Right cardiac atrium (tissue), 5 donors: ENCODE measurements around the gene KIR2DL4. TPM values are rescaled to one million over a fixed set of nuclear protein-coding genes. Genes with fewer than 3 reads are reported as not detected.
"Not testable (repeated sequence)": the region's sequence is repeated elsewhere in the genome, so short reads cannot be mapped to it uniquely, and the experiment has no call there.

ENCODE experiments used
- ATAC-seq, 2 donors: fragments of 200-7000 bp; cut with Tn5 transposase; one replicate each; pipeline versions ENCODE4 v1.8.0 to v1.9.1; 2020; ENCODE audit warnings: moderate library complexity in 2 of 2, mild to moderate bottlenecking in 1 of 2
- DNase-seq, 3 donors: peaks; one replicate each; pipeline ENCODE4 v3.0.0-alpha.2; 2020
- H3K27ac ChIP-seq: one replicate; pipeline ENCODE4 v1.5.1; 2013; ENCODE audit warnings: mild to moderate bottlenecking, low read length, control low read depth, moderate library complexity
- H3K27me3 ChIP-seq: one replicate; pipeline ENCODE4 v1.6.1; 2013; ENCODE audit not compliant: control insufficient read depth, insufficient read depth
- H3K4me1 ChIP-seq: one replicate; pipeline ENCODE4 v1.6.1; 2013; ENCODE audit warnings: low read length; ENCODE audit not compliant: control insufficient read depth, insufficient read depth
- H3K4me3 ChIP-seq: one replicate; pipeline ENCODE4 v1.5.1; 2013; ENCODE audit warnings: low read length, control low read depth
- H3K9me3 ChIP-seq: one replicate; pipeline ENCODE4 v1.6.1; 2013; ENCODE audit warnings: low read length; ENCODE audit not compliant: control insufficient read depth
- WGBS: extraction: QIAGEN DNeasy Blood & Tissue Kit; methylation state at CpG from one replicate; pipeline ENCODE4 v1.1.7; 2013; 5-methylcytosine and 5-hydroxymethylcytosine counted together
- intact Hi-C, 4 donors: fragments of 100-400 bp; cut with DNase I; formaldehyde crosslinking; loops; one replicate each; pipeline versions ENCODE4 v1.11.0 to v1.14.0; 2022 to 2023
- polyA plus RNA-seq: library from polyadenylated mRNA; stranded (reverse); fragments of 200-250 nt; gene quantifications from one replicate; pipeline ENCODE4 v1.2.3, GENCODE V29; 2013
- total RNA-seq, 4 donors: library from RNA; stranded (reverse); fragmentation: NEBNext Ultra II Directional; extraction: Animal tissue kit (Norgen Biotek cat#: 25700); gene quantifications; one replicate each; pipeline ENCODE4 v1.2.1, GENCODE V29; 2021
- donor health status: healthy with polysubstance abuse.
- donor health status: DM: no; HTN: yes; CAD: no.
- donor health status: DM: no; HTN: no; CAD: no.
- donor health status: DM: no; HTN: yes; CAD: no; lungs with severe emphysema.
- donor health status: DM: yes; HTN: yes; CAD: no.

The KIR2DL4 gene
- total and polyA plus RNA-seq, 5 donors: 0.07 TPM; not detected in 4

DNA sequence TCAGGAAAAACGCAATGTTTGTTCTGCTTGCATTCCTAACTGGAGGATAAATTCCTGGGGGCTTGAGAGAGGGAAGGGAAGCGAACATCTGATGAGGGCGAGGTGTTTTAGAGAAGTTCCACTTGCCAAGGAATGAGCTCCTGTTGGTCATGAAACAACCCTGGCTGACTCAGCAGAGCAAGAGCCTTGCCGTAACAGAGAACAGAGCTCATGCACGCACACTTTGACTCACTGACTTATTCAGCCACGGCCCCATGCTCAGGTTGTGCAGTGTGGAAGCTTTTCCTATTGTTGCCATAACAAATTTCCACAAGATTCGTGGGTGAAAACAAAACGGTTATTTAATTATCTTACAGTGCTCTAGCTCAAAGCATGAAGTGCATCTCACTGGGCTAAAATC lies 39.8 kb downstream of the KIR2DL4 start:
- WGBS: 60% methylated on average over 8 of the region's 8 CpGs
- H3K4me1 ChIP-seq, H3K9me3 ChIP-seq, H3K27ac ChIP-seq, DNase-seq, intact Hi-C loops, ATAC-seq, H3K27me3 ChIP-seq, H3K4me3 ChIP-seq: not testable (repeated sequence)

DNA sequence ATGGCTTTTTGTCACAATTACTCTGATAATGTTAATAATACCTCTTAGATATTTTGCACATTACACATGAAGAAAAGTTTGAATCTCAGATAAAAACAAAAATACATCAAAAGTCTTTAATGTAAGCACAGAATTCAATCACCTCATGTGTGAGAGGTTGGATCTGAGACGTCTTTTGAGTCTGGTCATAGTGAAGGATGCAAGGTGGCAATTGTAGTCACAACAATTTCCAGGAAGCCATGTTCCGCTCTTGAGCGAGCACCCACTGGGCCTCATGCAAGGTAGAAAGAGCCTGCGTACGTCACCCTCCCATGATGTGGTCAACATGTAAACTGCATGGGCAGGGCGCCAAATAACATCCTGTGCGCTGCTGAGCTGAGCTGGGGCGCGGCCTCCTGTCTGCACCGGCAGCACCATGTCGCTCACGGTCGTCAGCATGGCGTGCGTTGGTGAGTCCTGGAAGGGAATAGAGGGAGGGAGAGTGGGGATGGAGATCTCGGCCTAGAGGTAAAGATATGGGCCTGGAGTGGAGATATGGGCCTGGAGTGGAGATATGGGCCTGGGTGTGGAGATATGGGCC lies 46.7 kb downstream of the KIR2DL4 start, which contains the start of gene KIR3DL2:
Gene KIR3DL2 (plus strand): TSS at position 383 of the 580 bp plus-strand sequence. CDS start 33 bp downstream, at position 416.
- H3K4me3 ChIP-seq, H3K4me1 ChIP-seq, H3K27me3 ChIP-seq, H3K27ac ChIP-seq, DNase-seq, intact Hi-C loops, ATAC-seq, H3K9me3 ChIP-seq: not testable (repeated sequence)
- 83% methylated on average over 16 of the region's 16 CpGs for WGBS

DNA sequence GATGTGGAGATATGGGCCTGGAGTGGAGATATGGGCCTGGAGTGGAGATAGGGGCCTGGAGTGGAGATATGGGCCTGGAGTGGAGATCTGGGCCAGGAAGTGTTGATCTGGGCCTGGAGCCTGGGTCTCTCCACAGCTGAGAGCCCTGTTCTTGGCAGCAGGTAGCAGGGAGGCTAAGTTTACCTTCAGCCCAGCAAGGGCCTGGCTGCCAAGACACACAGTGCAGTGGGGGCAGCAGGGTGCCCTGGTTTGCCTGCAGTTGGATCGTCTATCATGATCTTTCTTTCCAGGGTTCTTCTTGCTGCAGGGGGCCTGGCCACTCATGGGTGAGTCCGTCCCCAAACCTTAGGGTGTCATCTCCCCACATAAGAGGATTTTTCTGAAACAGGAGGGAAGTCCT lies 47.5 kb downstream of the KIR2DL4 start:
- H3K4me3 ChIP-seq: no peak overlapping the region
- no peak overlapping the region for H3K27ac ChIP-seq
- no peaks in the 10 kb centered on the region for H3K9me3 ChIP-seq
- no peaks in the 10 kb centered on the region for H3K27me3 ChIP-seq
- DNase-seq (no peak), ATAC-seq (no peak)
- WGBS: 43% methylated on average over 2 of the region's 2 CpGs
- intact Hi-C loops: no loop called here
- H3K4me1 ChIP-seq: no peaks in the 10 kb centered on the region

DNA sequence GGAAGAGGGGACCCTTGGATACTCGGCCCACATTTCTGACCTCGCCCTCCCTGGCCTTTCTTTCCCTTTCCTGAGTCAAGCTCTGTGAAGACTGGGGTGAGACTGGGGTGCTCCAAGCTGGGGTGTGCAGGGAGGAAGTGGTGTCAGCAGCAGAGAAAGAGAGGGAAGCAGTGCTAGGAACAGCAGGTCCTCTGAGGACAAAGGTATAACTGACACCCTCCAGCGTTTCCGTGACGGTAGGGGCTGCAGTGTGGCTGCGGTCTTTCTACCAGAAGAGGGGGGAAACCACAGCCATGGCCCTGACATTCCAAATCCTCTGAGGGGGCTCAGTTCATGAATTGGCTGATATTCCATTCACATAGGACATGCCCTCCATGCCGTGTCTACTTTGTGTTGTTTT lies 47.9 kb downstream of the KIR2DL4 start:
- intact Hi-C loops: no loop called here
- H3K27ac ChIP-seq: no peak overlapping the region
- H3K4me1 ChIP-seq: no peaks in the 10 kb centered on the region
- ATAC-seq: no peak
- H3K27me3 ChIP-seq: no peaks in the 10 kb centered on the region
- H3K9me3 ChIP-seq: no peaks in the 10 kb centered on the region
- 80% methylated on average over 7 of the region's 7 CpGs for WGBS
- DNase-seq: no peak
- no peak overlapping the region for H3K4me3 ChIP-seq

DNA sequence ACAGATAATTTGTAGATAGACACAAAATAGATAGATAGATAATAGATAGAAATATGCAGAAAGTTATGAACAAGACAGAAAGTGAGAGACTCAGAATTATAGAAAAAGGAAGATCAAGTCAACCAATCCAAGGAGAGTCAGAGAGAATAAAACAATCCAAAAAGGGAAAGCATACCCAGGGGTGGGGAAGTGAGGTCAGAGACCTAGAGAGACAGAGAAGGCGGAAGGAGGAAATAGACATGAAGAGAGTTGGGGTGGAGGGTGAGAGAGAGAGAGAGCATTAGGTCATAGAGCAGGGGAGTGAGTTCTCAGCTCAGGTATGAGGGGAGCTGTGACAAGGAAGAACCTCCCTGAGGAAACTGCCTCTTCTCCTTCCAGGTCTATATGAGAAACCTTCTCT lies 51.8 kb downstream of the KIR2DL4 start:
- 32% methylated on average over 1 of the region's 1 CpG for WGBS
- H3K4me3 ChIP-seq, H3K27me3 ChIP-seq, DNase-seq, H3K9me3 ChIP-seq, ATAC-seq, H3K27ac ChIP-seq, intact Hi-C loops, H3K4me1 ChIP-seq: not testable (repeated sequence)

DNA sequence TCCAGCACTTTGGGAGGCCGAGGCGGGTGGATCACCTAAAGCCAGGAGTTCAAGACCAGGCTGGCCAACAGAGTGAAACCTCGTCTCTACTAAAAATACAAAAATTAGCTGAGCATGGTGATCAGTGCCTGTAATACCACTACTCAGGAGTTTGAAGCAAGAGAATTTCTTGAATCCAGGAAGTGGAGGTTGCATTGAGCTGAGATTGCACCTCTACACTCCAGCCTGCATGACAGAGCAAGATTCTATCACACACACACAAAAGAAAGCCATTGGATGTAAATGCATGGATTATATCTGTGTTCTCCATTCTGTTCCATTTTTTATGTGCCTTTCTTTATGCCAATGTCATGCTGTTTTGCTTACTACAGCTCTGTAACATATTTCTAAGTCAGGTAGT lies 55.1 kb downstream of the KIR2DL4 start:
- H3K4me3 ChIP-seq, ATAC-seq, H3K27me3 ChIP-seq, H3K9me3 ChIP-seq, H3K4me1 ChIP-seq, DNase-seq, intact Hi-C loops, H3K27ac ChIP-seq: not testable (repeated sequence)
- 62% methylated on average over 3 of the region's 3 CpGs for WGBS

DNA sequence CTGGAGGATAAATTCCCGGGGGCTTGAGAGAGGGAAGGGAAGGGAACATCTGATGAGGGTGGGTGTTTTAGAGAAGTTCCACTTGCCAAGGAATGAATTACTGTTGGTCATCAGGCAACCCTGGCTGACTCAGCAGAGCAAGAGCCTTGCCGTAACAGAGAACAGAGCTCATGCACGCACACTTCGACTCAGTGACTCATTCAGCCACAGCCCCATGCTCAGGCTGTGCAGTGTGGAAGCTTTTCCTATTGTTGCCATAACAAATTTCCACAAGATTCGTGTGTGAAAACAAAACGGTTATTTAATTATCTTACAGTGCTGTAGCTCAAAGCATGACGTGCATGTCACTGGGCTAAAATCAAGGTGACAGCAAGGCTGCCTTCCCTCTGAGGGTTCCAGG lies 56.0 kb downstream of the KIR2DL4 start:
- H3K9me3 ChIP-seq, H3K4me3 ChIP-seq, ATAC-seq, intact Hi-C loops, DNase-seq, H3K27me3 ChIP-seq, H3K4me1 ChIP-seq, H3K27ac ChIP-seq: not testable (repeated sequence)
- 67% methylated on average over 7 of the region's 7 CpGs for WGBS

DNA sequence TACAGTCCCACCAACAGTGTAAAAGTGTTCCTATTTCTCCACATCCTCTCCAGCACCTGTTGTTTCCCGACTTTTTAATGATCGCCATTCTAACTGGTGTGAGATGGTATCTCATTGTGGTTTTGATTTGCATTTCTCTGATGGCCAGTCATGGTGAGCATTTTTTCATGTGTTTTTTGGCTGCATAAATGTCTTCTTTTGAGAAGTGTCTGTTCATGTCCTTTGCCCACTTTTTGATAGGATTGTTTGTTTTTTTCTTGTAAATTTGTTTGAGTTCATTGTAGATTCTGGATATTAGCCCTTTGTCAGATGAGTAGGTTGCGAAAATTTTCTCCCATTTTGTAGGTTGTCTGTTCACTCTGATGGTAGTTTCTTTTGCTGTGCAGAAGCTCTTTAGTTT lies 60.0 kb downstream of the KIR2DL4 start:
- H3K27me3 ChIP-seq, H3K4me1 ChIP-seq, H3K9me3 ChIP-seq, H3K27ac ChIP-seq, ATAC-seq, H3K4me3 ChIP-seq, DNase-seq, intact Hi-C loops: not testable (repeated sequence)
- WGBS: no CpG with 5 or more reads among the region's 3 CpGs

Other genes starting within 250 kb of the KIR2DL4 start
- gene LILRA2, start 229.8 kb upstream of the KIR2DL4 start, total RNA-seq: 1 to 10 TPM; 1.6 to 5.6 (median 3.4) TPM
- 0.88 TPM for gene LILRA2, start 229.8 kb upstream of the KIR2DL4 start, polyA plus RNA-seq
- gene LILRA1, start 210.0 kb upstream of the KIR2DL4 start, total RNA-seq: 1 to 10 TPM in 2 of 4 donors, under 1 TPM in 2; 0.64 to 1.5 (median 1.0) TPM
- 0.20 TPM for gene LILRA1, start 210.0 kb upstream of the KIR2DL4 start, polyA plus RNA-seq
- 1 to 10 TPM; 2.4 to 4.1 (median 2.7) TPM for gene LILRB1, start 173.1 kb upstream of the KIR2DL4 start, total RNA-seq
- gene LILRB1, start 173.1 kb upstream of the KIR2DL4 start, polyA plus RNA-seq: 1.2 TPM
- gene LILRB4, start 140.6 kb upstream of the KIR2DL4 start, total RNA-seq: 1 to 10 TPM; 3.0 to 5.3 (median 4.6) TPM
- gene LILRB4, start 140.6 kb upstream of the KIR2DL4 start, polyA plus RNA-seq: 1.4 TPM
- not detected for gene KIR3DL3, start 79.2 kb upstream of the KIR2DL4 start, total RNA-seq
- not detected for gene KIR3DL3, start 79.2 kb upstream of the KIR2DL4 start, polyA plus RNA-seq
- not detected for gene KIR2DL3, start 65.1 kb upstream of the KIR2DL4 start, total RNA-seq
- gene KIR2DL3, start 65.1 kb upstream of the KIR2DL4 start, polyA plus RNA-seq: 0.07 TPM
- not detected for gene KIR2DL1, start 33.8 kb upstream of the KIR2DL4 start, total RNA-seq
- gene KIR2DL1, start 33.8 kb upstream of the KIR2DL4 start, polyA plus RNA-seq: 0.11 TPM
- gene KIR3DL1, start 12.9 kb downstream of the KIR2DL4 start, total RNA-seq: not detected
- gene KIR3DL1, start 12.9 kb downstream of the KIR2DL4 start, polyA plus RNA-seq: 0.05 TPM
- under 1 TPM in 1 of 4 donors, not detected in 3; 0.23 TPM for gene KIR2DS4, start 29.1 kb downstream of the KIR2DL4 start, total RNA-seq
- 0.14 TPM for gene KIR2DS4, start 29.1 kb downstream of the KIR2DL4 start, polyA plus RNA-seq
- under 1 TPM in 1 of 4 donors, not detected in 3; 0.11 TPM for gene KIR3DL2, start 46.8 kb downstream of the KIR2DL4 start, total RNA-seq
- not detected for gene KIR3DL2, start 46.8 kb downstream of the KIR2DL4 start, polyA plus RNA-seq
- gene FCAR, start 70.6 kb downstream of the KIR2DL4 start, total RNA-seq: 1 to 10 TPM in 1 of 4 donors, under 1 TPM in 2, not detected in 1; 0.44 to 1.2 (median 0.54) TPM
- gene FCAR, start 70.6 kb downstream of the KIR2DL4 start, polyA plus RNA-seq: 0.18 TPM
- under 1 TPM in 3 of 4 donors, not detected in 1; 0.21 to 0.57 (median 0.37) TPM for gene NCR1, start 102.5 kb downstream of the KIR2DL4 start, total RNA-seq
- gene NCR1, start 102.5 kb downstream of the KIR2DL4 start, polyA plus RNA-seq: not detected
- not detected for gene NLRP7, start 143.9 kb downstream of the KIR2DL4 start, total RNA-seq
- gene NLRP7, start 143.9 kb downstream of the KIR2DL4 start, polyA plus RNA-seq: not detected
- gene NLRP2, start 162.8 kb downstream of the KIR2DL4 start, total RNA-seq: 1 to 10 TPM in 1 of 4 donors, under 1 TPM in 2, not detected in 1; 0.39 to 1.7 (median 0.40) TPM
- gene NLRP2, start 162.8 kb downstream of the KIR2DL4 start, polyA plus RNA-seq: not detected
- gene GP6, start 234.7 kb downstream of the KIR2DL4 start, total RNA-seq: under 1 TPM; 0.26 to 0.71 (median 0.44) TPM
- 0.27 TPM for gene GP6, start 234.7 kb downstream of the KIR2DL4 start, polyA plus RNA-seq